Activated T-cell treated with anti-CD3 and anti-CD28 coated beads, Interleukin-2, amount 50 U/mL, for 48 hours (primary cell): ENCODE data around the gene PHF23.

Experiments
- DNase-seq, 2 experiments: peaks; one replicate each; pipeline ENCODE4 v3.0.0-alpha.2; 2020

Gene PHF23

DNA sequence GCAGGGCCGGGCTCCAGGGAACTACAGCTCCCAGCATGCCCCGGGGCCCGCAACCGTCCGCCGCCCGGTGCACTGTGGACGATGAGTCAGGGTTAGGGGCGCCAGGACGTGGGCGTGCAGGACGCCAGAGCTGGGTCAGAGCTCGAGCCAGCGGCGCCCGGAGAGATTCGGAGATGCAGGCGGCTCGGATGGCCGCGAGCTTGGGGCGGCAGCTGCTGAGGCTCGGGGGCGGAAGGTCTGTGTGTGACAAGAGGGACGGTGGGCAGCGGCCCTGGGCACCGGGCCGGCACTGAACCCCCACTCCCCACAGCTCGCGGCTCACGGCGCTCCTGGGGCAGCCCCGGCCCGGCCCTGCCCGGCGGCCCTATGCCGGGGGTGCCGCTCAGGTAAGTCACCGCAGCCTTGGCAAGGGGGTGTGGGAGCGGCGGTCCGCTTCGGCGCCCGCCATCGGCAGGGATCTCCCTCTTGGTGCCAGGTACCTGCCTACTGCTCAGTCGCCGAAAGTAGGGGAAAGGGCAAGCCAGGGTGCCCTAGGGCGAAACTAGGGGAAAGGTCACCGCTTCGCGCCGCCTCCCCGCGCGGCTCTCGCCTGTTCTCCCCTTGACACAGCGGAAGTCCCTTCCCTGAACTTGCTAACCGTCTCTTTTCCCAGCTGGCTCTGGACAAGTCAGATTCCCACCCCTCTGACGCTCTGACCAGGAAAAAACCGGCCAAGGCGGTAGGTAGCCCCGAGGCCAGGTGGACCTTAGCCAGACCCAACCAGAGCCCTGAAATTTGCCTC is 19.3 kb downstream of the PHF23 start, which contains the start of the genes ACADVL and DLG4:
Gene ACADVL (plus strand): TSS at position 127 of the 781 bp plus-strand sequence. CDS start 47 bp downstream, at position 174.
Gene DLG4 (minus strand): TSS at position 25 of the 781 bp plus-strand sequence.
- peak; percentile 90 to 92 for DNase-seq

DNA sequence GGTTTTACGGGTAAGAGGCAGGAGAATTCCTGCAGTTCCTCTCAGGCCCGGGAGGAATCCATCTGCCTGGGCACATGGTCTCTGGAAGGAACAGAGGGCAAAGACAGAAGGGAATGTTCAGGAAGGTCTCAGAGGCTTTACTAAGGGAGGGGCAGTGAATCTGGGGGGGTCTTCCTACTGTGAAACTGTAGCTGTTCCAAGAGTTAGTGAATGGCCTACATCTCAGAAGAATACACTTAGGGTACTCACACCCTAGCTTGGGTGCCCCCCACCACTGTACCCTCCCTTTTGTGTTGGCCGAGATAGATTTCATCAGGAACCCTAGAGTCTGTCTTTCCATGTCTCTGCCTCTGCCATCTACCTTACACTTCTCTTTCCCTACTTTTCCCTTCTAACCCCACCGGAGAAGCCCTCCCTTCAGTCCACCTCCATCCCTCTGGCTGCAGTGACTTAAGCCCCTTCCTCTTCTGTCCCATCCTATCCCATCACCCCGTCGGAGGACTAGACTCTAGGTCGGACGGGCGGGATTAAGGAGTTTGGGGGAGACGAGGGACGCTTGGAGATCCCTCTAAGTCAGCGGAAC is 19.9 kb downstream of the PHF23 start:
- DNase-seq = no peak

DNA sequence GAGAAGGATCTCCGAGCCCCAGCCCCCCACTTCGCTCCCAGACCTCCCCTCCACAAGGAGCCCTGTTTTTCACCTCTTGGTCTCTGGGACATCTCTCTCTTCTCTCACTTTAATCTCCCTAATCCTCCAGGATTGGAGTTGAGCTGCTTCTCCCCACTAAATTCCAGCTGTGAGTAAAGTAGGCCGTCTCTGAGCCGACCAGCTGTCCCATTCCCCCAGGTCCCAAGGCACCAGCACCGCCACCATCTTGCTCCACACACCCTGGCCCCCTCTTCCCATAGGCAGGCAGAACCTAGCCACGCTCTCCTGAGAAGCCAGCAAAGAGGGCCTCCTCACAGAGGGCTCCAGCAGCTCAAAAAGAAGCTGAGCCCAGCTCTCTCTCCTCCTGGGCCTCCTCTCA is 20.5 kb downstream of the PHF23 start:
- DNase-seq = no peak

DNA sequence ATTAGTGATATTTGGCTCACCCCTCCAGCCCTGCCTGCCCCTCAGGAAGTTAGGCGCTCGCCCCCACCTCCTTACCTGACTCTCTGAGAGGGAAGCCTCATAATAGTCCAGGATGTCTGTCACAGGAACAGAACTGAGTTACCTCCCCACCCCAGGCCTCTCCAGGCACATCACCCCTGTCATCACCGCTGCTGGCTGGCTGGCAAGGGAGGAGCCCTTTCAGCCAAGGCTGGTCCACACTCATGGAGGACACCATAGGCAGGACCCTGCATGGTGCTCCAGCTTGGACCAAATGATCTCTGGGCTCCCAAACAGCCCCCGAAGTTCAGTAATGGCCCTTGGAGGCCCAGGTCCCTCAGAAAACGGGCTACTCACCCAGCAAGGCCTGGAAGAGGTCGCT is 21.1 kb downstream of the PHF23 start:
- peak; percentile 46 to 47 for DNase-seq

DNA sequence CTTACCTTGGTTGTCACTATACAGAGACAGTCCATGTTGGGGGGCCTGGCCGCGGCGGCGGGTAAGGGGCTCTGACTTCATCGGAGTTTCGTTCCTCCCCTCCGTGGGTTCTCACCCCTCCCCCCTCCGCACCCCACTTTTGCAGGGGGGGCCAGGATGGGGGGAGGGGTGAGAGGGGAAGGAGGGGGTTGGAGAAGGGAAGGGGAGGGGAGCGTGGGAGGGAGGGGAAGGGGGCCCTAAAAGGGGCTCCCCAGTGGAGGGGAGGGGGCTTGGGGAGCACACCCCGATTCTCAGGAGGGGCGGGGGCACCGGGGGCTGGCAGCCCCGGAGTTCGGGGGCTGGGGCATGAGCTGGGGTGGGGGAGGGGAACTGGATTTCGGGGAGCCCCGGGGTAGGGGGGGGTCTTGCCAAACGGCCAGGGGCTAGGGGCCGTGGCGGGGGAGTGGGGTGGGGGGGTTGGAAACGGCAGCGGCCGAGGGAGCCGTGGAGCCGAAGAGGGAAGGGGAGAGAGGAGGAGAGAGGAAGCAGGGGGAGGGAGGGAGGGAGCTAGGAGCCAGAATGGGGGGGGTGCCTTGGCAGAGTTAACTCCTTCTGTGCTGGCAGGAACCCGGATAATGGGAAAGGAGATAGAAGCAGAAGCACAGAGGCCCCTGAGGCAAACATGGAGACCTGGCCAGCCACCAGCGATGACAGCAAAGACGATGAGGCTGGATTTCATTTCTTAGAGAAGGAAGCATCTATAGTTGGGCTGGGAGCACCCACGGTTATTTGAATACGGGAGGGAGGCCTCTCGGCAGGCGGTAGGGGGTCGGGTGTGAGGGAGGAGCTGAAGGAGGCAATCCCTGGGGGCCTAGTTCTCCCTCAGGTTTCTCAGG is 21.9 kb downstream of the PHF23 start:
- peak; percentile 46 to 48 for DNase-seq

DNA sequence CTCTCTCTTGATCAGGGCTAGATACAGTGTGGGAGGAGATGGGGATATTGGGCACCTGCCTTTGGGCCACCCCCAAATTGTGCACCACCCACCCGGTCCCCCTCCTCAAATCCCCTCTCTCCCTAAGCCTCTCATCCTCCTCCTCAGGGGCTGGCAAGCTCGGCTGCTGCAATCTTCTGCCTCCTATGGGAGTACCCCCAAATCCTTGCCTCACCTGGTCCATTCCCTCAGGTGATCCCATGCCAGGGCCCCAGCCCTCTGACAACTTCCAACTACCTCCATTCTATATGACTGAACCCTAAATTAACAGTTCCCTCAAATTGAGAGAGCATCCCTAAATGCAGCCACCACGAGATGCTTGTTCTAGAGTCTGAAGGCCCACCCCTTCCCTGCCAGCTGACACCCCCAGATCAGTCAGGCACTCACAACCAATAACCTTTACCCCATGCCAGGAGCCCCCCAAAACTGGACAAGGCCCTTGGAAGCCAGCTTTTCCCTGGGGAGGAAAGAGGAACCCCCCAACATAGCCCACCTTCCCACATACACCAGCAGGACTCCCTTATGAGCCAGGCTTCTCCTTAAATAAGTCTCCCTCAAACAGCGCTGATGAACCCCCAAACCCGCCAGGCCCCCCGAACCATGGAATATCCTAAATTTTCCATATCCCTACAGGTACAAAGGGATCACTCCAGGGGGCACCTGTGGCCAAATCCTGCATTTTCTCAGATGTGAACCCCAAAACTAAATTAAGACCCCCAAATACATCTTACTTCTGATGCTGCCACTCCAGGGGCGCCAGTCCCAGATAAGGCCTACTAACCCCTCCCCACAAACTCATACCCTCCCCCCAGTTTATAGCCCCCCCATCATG is 22.8 kb downstream of the PHF23 start:
- DNase-seq = no peak

DNA sequence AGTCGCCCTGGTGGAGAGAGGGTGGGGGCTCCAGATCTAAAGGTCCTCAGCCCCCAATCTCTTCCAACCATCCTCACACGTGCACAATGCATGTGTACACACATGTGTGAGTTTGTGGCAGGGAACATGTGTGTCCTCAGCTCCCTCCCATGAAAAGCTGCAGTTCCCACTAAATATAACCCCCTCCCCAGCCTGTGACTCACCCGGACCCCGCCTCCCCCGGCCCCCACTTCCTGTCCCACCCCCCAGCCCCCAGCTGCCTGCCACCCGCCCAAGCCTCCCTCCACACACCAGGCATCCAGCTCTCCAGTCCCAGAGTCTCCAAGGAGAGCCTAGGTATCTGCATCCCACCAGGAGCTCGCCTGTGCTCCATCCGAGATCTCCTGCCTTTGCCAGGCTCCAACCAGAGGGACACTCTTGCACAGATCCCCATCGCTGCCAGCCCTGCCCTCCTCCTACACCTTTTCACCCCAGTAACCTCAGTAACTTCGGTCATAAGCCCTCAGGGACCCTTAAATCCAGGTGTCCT is 23.5 kb downstream of the PHF23 start:
- no peak for DNase-seq

DNA sequence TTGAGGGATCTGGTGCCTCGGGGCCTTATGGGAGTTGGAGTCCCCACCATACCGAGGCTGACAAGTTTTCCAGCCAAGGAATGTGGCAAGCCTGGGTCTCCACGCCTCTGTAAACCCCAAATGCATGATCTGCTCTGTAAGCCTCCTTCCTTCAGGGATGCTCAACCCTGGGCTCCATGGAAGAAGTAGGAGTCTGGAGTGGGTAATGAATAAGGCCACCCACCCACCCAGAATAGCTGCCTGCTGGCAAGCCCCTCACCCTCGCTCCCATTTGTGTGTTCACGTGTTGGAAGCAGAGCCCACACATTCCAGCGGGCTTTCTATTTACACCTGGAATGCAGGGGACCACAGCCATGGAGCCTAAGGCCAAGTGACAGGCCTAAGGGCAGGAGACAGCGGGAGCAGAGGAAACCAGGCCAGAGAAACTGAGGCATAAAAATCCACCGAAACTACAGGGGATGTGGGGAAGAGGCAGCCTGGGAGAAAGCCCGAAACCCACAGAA is 24.1 kb downstream of the PHF23 start:
- DNase-seq = no peak

DNA sequence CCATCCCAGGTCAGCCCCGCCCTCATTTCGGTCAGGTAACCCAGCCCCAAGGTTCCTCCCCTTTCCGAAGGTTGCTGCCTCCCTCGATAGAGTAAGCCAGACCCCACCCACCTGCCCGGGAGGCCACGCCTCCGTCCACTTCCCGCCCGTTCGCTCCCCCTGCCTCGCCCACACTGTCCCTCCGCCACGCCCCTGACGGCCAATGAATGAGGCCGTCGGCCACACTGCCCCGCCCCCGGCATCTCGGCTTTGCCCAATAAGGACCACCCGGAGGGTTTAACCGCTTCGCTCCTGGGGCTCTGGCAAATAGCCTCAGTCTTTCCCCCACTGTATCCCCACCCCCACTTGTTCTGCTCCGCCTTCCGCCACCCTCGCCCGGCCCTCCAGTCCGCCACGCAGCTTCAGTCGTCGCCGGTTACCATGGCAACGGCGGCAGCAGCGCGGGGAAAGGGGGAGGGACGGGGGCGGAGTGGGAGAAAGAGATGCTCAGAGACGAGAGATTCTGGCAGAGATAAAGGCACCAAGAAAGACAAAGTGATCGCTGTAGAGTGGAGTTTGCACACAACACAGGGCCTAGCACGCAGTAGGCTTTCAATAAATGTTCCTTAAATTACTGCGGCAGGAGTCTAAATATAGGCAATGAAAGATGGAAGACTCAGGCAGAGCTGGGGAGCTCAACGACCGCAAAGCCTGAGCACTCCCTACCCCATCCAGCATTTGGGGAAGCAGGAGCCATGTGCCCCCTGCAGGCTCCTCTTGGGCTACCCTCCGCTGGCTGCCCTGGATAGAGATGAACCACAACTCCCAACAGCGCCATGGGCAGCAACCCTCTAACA is 24.7 kb downstream of the PHF23 start:
- peak; percentile 100 for DNase-seq

DNA sequence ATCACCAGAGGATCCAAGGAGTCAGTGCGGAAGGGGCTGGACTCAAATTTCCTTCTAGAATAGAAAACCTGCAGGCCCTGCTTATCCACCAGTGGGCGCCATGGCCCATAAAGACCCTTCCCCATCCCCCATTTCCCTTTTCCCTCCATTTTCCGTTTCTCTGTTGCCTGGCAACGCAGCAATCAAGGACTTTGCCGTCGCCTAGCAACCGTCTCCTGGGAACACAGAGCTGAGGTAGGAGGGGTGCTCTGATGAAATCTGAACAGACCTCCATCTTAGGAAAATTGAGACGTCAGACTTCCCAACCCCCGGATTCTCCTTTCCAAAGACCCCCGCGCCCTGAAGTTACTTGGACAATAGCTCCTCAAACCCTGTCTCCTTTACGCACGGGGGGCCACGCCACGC is 25.4 kb downstream of the PHF23 start:
- DNase-seq = no peak

DNA sequence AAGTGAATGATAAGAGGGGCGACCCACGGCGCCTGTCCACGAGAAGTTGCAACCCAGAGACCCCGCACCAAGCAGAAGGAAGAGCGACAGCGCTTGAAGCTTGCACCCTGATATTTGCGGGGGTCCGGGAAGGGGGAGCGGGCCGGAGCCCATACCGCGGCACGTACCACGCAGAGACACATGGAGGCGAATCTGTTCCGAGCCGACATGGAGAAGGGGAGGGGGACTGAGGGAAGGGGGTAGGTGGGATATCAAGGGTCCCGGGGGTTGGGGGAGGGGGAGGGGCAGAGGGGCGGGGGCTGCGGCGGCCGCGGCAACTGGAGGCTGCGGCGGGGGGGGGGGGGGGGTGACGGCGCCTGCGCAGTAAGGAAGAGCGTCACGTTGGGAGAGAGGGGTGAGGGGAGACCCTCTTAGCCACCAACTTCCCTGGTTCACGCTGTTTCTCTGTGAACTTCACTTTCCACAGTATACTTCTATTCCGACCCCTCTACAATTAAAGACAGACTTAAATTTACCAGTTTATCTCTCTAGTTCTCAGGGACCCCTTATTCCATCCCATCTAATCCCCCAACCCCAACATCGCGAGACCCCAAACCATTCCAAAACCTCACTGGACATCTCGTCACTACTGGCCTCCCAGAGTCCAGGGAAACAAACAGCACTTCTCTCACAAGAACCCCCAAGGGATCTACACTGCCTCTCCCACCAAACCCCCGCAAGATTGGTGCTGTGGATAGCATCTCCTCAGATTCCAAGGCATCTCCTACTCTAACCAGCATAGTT is 27.6 kb downstream of the PHF23 start:
- DNase-seq = no peak

DNA sequence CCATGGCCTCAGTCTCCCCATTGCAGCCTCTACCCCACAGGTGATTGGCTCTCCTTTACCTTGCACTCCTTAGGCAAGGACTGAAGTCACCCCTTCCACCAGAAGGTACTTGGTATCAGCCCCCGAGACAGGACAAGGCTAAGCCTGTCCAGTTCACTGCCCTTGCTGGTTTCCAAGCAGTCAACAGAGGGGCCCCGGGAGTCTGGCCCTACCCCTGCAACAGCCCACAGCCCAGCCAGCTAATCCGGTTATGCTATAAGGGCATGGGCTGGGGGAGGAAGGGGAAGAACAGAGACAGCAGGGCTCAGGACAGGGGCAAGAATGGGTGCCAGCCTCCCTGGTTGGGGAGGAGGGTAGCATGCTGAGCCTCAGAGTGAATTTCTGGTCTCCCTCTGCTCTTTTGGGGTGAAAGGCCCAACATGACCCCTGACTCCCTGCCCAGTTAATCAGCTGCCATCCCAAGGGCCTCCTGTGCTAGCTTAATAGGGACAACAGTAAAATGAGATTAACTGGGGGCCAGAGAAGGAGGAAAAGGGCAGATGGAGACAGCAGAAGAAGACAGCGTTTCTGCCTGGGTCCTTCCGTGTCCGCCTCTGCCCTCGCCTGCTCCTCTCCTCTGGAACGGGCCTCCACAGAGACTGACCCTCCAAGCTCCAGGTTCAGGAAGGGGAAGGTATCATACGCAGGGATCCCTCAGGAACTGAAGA is 30.4 kb downstream of the PHF23 start:
- no peak for DNase-seq

DNA sequence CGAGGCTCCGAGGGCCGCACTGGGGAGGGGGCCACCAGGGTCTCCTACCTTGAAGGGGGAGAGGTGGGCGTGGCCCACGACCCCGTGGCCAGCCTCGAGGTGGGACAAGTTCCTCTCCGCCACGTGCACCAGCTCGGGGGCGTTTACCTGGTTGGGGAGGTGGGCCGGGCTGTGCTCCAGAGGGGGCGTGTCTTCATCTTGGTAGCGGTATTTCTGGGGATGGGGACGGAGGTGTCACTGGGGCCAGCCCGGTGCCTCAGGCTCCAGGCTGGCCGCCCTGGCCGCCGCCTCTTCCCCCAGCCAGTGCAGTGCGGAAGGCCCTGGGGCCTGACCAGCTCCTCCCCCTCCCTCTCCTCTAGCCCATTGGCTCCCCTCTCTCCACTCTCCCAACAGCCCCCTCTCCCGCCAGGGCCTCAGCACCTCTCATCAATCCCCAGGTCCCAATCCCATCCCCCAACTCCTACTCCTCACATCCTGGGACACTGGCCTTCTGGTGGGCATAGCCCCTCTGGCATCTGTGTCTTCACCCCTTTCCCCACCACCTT is 31.2 kb downstream of the PHF23 start:
- DNase-seq = no peak

DNA sequence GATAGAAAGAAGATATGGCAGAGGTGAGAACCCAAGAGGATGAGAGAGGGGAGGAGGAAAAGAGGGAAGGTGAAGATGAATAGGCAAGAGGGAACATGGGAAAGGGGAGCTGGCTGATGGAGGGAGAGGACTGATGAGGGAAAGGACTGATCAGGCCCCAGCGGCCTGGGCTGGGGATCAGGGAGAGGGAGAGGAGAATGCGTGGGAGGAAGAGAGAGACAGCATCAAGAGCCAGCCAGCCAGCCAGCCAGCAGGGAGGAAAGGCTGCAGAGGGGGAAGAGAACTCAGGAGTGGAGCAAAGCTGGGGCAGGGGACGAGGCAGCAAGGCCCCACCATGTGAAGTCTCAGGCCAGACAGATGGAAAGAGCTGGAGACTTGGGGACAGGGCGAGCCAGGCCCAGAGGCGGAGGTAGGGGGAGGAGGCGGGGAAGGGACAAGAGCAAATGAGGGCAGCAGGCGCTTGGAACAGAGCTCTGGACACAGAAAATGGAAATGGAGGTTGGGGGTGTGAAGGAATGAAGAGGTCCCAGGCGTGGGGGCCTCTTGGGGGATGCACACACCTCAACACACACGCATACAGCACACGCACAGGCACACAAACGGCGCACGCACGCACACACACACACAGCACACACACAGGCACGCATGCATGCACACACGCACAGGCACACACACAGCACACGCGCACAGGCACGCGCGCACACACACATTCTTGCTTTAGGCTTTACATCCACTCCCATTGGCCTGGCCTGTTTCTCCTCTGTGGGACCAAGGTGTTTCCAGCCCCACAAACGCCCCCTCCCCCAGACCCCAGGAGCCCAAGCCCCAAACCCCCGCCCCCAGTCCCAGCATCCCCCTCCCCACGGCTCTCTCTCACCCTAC is 31.9 kb downstream of the PHF23 start:
- DNase-seq = no peak

DNA sequence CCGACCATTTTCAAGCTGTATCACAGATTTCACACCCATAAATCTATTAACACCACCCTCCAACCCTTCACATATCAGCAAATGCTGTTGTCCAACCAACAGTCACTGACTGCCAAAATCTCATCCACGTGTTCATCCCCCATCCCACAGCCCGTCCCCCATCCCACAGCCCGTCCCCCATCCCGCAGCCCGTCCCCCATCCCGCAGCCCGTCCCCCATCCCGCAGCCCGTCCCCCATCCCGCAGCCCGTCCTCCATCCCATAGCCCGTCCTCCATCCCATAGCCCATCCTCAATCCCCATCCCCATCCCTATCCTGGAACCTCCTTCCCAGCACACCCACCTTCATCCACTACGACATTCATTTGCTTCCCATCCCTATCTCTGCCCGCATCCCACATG is 33.7 kb downstream of the PHF23 start:
- no peak for DNase-seq

DNA sequence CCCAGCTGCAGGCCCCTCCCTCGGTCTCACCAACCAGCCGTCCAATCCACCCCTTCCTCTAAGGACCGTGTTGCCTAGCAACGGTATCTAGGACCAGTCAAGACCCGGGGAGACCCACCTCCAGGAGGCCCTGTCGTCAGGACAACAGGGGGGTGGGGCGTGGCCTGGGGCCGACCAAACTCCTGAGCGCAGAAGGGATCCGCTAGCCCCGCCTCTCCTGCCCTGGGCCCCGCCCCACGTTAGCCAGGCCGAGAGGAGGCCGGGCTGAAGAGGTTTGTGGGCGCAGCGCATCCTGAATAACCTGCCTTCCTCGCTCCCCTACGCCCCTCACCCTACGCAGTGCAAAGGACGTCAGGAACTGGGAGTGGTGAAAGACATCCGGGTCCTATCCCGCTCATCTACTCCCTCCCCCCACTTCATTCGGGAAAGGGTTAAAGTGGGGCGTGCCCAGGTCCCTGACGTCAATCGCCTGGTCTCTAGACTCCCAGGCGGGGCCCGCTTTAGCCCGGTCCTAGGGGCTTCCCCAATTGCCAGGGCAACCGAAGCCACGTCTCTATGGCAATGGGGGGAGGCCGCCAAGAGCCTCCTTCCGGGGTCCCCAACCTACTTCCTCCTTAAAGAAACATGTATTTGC is 34.3 kb downstream of the PHF23 start:
- DNase-seq = peak; percentile 93 to 95

DNA sequence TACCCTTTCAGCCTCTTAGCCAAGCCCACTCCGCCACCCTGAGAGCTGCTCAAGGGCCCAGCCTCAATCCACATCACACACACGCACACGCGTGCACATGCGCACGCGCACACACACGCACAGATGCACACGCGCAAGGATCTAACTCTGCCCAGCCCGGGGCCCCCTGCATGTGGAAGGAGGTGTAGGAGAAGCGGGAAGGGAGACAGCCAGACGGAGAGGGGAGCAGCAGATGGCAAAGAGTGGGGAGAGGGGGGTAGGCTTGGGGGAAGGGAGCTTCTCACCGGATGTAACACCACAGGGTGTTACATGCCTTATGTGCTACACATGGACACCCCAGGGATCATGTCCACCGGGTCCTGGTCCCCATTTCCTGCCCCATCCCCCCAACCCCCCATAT is 34.9 kb downstream of the PHF23 start:
- no peak for DNase-seq

DNA sequence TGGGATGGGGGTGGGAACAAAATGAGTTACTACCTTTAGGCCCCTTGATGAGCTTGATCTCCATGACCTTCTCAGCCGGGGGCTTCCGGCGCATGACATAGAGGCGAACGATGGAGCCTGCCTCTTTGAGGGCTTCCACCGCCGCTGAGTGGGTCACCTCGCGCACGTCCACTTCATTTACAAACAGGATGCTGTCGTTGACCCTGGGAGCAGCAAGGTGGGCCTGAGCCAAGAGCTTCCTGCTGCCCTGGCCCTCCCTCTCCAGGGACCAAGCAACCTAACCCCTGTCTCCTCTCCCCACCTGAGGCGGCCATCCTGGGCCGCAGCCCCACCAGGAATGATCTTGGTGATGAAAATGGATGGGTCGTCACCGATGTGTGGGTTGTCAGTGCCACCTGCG is 35.9 kb downstream of the PHF23 start:
- no peak for DNase-seq
